Measurements from ENCODE around the gene AURKAIP1.
"Not testable (repeated sequence)": the region's sequence is repeated elsewhere in the genome, so short reads cannot be mapped to it uniquely, and the experiment has no call there.

The AURKAIP1 gene

DNA sequence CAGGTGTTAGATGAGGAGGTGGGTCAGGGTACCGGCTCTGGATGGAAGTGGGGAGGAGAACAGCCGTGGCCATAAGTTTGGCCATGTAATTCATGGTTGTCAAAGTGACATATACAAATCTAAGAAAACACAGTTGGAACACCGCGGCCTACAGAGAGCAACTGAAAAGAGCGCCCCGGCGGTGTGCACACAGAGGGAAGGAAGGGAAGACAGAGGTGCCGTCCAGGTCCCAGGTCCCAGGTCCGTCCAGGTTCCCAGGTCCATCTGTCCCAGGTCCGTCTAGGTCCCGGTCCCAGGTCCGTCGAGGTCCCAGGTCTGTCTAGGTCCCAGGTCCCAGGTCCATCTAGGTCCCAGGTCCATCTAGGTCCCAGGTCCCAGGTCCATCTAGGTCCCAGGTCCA, 36.6 kb upstream of the AURKAIP1 start:
- no peak overlapping the region for H3K4me3 ChIP-seq (replicated peaks in 1 of 2; ENCODE audit: low read depth in 2 of 2, low read length in 2 of 2)
- TF ChIP-seq, protein P1, sequence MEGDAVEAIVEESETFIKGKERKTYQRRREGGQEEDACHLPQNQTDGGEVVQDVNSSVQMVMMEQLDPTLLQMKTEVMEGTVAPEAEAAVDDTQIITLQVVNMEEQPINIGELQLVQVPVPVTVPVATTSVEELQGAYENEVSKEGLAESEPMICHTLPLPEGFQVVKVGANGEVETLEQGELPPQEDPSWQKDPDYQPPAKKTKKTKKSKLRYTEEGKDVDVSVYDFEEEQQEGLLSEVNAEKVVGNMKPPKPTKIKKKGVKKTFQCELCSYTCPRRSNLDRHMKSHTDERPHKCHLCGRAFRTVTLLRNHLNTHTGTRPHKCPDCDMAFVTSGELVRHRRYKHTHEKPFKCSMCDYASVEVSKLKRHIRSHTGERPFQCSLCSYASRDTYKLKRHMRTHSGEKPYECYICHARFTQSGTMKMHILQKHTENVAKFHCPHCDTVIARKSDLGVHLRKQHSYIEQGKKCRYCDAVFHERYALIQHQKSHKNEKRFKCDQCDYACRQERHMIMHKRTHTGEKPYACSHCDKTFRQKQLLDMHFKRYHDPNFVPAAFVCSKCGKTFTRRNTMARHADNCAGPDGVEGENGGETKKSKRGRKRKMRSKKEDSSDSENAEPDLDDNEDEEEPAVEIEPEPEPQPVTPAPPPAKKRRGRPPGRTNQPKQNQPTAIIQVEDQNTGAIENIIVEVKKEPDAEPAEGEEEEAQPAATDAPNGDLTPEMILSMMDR (IDR thresholded peaks at IDR 0.05; ENCODE audit: low read depth, low read length) = no peak
- DNase-seq (ENCODE audit: low read depth in 2 of 2) = no peak

DNA sequence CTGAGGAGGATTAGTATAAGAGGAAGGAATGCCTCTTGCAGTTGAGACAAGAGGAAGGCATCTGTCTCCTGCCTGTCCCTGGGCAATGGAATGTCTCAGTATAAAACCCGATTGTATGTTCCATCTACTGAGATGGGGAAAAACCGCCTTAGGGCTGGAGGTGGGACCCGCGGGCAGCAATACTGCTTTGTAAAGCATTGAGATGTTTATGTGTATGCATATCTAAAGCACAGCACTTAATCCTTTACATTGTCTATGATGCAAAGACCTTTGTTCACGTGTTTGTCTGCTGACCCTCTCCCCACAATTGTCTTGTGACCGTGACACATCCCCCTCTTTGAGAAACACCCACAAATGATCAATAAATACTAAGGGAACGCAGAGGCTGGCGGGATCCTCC, 35.2 kb upstream of the AURKAIP1 start:
- not testable (repeated sequence) for DNase-seq (ENCODE audit: low read depth in 2 of 2); H3K4me3 ChIP-seq (replicated peaks in 1 of 2; ENCODE audit: low read depth in 2 of 2, low read length in 2 of 2)

DNA sequence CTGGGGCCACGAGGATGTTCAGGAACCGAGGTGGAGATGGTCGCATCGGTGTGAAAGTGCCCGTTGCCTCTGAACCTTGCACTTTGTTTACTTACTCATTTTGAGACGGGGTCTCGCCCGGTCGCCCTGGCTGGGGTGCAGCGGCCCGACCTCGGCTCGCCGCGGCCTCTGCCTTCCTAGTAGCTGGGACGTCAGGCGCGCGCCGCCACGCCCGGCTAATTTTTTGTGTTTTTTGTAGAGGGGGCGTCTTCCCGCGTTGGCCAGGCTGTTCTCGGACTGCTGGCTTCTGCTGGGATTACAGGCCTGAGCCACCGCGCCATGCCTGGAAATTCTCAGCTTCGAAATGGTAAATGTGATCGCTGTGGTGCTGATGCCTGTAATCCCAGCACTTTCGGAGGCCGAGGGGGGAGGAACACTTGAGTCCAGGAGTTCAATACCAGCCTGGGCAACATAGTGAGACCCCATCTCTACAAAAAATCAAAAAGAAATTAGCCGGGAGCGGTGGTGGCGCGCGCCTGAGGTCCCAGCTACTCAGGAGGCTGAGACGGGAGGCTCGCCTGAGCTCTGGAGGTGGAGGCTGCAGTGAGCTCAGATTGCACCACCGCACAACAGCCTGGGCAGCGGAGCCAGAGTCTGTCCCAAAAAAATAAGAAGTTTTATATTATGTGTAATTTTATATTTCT, 32.8 kb upstream of the AURKAIP1 start:
- H3K4me3 ChIP-seq (replicated peaks in 1 of 2; ENCODE audit: low read depth in 2 of 2, low read length in 2 of 2) = peak overlapping the region; percentile 77 to 85
- DNase-seq (ENCODE audit: low read depth in 2 of 2) = peak; percentile 48 to 53
- TF ChIP-seq, protein P1 (IDR thresholded peaks at IDR 0.05; ENCODE audit: low read depth, low read length) = peak; percentile 18

GRCh38 chr1:1406821-1407635, 32.0 kb upstream of the AURKAIP1 start, which contains the start of gene MRPL20:
Gene MRPL20 (minus strand): TSS chr1:1407293. CDS start chr1:1407217, 76 bp downstream.
- H3K4me3 ChIP-seq (replicated peaks in 1 of 2; ENCODE audit: low read depth in 2 of 2, low read length in 2 of 2) = peak within 1 kb of the TSS; percentile 77 to 85
- DNase-seq (ENCODE audit: low read depth in 2 of 2) = peak; percentile 87 to 91
- TF ChIP-seq, protein P1 (IDR thresholded peaks at IDR 0.05; ENCODE audit: low read depth, low read length) = no peak

- DNase-seq (ENCODE audit: low read depth in 2 of 2) = no peak
- TF ChIP-seq, protein P1 (IDR thresholded peaks at IDR 0.05; ENCODE audit: low read depth, low read length) = no peak
- peak overlapping the region; percentile 77 to 85 for H3K4me3 ChIP-seq (replicated peaks in 1 of 2; ENCODE audit: low read depth in 2 of 2, low read length in 2 of 2)
Observed at GRCh38 chr1:1406101-1406820, 31.3 kb upstream of the AURKAIP1 start.

DNA sequence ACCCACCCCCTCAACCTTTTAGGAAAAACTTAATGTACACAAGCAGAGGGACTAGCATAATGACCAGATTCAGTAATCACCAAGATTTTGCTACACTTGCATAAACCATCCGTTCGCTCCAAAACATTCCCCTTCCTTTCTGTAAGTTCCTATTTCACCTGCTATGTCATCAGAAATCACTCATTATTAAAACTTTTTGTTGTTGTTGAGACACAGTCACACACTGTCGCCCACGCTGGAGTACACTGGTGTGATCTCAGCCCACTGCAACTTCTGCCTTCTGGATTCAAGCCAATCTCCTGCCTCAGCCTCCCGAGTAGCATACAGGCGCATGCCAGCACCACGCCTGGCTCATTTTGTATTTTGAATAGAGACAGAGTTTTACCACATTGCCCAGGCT, 28.6 kb upstream of the AURKAIP1 start:
- DNase-seq (ENCODE audit: low read depth in 2 of 2) = no peak
- H3K4me3 ChIP-seq (replicated peaks in 1 of 2; ENCODE audit: low read depth in 2 of 2, low read length in 2 of 2) = no peak overlapping the region
- TF ChIP-seq, protein P1 (IDR thresholded peaks at IDR 0.05; ENCODE audit: low read depth, low read length) = no peak

DNA sequence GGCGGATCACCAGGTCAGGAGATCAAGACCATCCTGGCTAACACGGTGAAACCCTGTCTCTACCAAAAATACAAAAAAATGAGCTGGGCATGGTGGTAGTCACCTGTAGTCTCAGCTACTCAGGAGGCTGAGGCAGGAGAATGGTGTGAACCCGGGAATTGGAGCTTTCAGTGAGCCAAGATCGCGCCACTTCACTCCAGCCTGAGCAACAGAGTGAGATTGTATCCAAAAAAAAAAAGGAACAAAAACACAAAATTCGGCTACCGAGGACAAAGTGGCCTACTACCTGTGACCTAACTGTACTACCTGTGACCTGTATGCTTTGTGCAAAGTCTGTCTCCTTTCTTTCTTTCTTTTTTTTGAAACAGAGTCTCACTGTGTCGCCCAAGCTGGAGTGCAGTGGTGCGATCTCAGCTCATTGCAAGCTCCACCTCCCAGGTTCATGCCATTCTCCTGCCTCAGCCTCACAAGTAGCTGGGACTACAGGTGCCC, 27.9 kb upstream of the AURKAIP1 start:
- not testable (repeated sequence) for DNase-seq (ENCODE audit: low read depth in 2 of 2); H3K4me3 ChIP-seq (replicated peaks in 1 of 2; ENCODE audit: low read depth in 2 of 2, low read length in 2 of 2)
